Subcutaneous abdominal adipose tissue (tissue), 5 donors: Measurements from ENCODE around the gene TOP2B.

ENCODE experiments used
- H3K27ac ChIP-seq: one replicate; pipeline ENCODE4 v1.7.0; 2013; ENCODE audit warnings: low read depth, mild to moderate bottlenecking, inconsistent platforms, low read length, moderate library complexity
- H3K27me3 ChIP-seq, 5 donors: one replicate each; pipeline ENCODE4 v1.7.0; 2013; ENCODE audit warnings: low read length in 5 of 5, inconsistent platforms in 1 of 5; ENCODE audit not compliant: control insufficient read depth in 5 of 5, insufficient read depth in 4 of 5
- H3K36me3 ChIP-seq, 5 donors: one replicate each; pipeline ENCODE4 v1.7.0; 2013; ENCODE audit warnings: low read length in 5 of 5; ENCODE audit not compliant: control insufficient read depth in 5 of 5, insufficient read depth in 5 of 5
- H3K4me1 ChIP-seq, 5 donors: one replicate each; pipeline ENCODE4 v1.7.0; 2013; ENCODE audit warnings: low read length in 5 of 5, mild to moderate bottlenecking in 3 of 5, moderate library complexity in 1 of 5; ENCODE audit not compliant: control insufficient read depth in 5 of 5, insufficient read depth in 5 of 5
- H3K4me3 ChIP-seq, 5 donors: one replicate each; pipeline ENCODE4 v1.7.0; 2013; ENCODE audit warnings: low read length in 5 of 5, low read depth in 1 of 5
- H3K9ac ChIP-seq, 5 donors: one replicate each; pipeline ENCODE4 v1.7.0; 2013; ENCODE audit warnings: low read length in 5 of 5, mild to moderate bottlenecking in 4 of 5, moderate library complexity in 3 of 5
- H3K9me3 ChIP-seq, 5 donors: one replicate each; pipeline ENCODE4 v1.7.0; 2013; ENCODE audit warnings: low read length in 5 of 5; ENCODE audit not compliant: control insufficient read depth in 5 of 5
- donor health status: healthy.
- donor health status: healthy.
- donor health status: healthy.
- donor health status: healthy.
- donor health status: healthy.

The TOP2B gene

DNA sequence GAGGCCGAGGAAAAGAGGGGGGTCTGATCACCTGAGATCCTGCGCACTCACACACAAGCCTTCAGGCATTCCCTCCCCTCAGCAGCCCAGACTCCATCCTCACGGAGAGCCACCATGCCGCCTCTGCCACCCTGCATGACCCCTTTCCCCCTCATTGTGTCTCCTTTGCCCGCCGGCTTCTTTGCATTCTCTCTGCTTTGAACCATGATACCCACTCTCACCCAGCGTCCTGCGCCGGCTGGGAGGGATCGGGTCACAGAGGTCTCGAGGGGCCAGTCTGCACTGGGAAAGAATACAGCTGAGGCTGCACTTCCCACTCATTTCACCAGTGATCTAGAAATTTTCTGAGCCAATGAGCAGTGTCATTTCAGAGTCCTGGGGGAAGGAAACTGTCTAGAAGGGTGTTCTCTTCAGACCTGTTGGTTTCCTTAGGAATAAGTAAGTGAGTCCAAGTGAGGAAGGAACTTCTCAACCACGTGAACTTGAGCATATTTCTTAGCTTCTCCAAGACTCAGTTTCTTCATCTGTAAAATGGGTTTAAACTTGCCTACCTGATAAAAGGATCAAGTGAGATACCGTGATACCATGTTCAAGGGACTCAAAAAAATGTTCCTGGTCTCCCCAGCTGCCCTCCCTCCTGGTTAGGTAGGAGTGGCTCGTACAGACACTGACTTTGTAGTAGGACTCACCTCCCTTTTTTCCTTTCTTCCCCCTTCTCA lies 96.7 kb downstream of the TOP2B start:
- H3K27ac ChIP-seq = no peak overlapping the region
- H3K9ac ChIP-seq = no peak overlapping the region
- no peak overlapping the region for H3K4me3 ChIP-seq
- no peaks in the 10 kb centered on the region for H3K27me3 ChIP-seq
- H3K4me1 ChIP-seq = peaks cover 0 to 4% (median 0%) of the 10 kb centered on the region in 5 donors
- H3K36me3 ChIP-seq = peaks cover 0 to 5% (median 0%) of the 10 kb centered on the region in 5 donors
- no peaks in the 10 kb centered on the region for H3K9me3 ChIP-seq

DNA sequence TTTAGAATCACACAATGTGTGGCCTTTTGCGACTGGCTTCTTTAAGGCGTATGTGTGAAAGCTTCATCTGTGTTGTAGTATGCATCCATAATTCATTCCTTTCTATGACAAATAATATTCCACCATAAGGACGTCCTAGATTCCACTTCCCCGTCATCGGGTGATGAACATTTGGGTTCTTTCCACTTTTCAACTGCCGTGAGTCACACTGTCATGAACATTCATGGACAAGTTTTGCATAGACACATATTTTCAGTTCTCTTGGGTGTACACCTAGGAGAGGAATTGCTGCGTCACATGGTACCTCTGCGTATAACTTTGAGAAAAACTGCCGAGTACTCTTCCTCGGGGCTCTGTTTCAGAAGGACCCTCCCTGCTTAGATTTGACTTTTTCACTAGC lies 97.3 kb downstream of the TOP2B start:
- Histone ChIP-seq H3K9ac (no peak overlapping the region), H3K36me3 (peaks cover 0 to 5% (median 0%) of the 10 kb centered on the region in 5 donors)

DNA sequence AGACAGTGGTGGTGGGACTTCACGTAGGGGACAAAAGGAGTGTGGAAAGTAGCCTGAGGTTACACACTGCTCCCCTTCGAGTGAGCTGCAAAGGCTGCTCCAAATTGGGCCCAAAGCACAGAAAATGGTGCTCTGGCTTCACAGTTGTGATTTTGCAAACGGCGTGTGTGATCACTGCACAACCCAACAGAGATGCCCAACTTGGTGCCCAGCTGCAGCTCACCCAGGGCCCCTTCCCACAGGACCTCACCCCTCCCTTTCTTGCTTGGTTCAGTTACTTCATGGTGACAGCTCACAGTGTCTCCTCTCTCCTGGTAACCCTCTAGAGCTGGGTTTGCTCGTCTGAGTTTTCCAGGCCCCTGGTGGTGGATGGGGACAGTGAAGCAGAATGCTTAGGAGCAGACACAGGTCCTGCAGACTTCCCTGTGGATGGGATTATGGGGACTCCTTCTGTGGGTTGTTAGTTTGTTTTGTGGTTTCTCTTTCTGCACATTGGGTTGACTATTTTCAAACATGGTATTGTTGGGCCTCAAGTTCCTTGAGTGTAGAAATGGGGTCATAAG lies 98.3 kb downstream of the TOP2B start:
- Histone ChIP-seq H3K27ac (no peak overlapping the region), H3K9ac (no peak overlapping the region), H3K27me3 (no peaks in the 10 kb centered on the region), H3K4me3 (no peak overlapping the region), H3K9me3 (no peaks in the 10 kb centered on the region), H3K36me3 (peaks cover 0 to 5% (median 0%) of the 10 kb centered on the region in 5 donors), H3K4me1 (peaks cover 0 to 6% (median 0%) of the 10 kb centered on the region in 5 donors)

More for the DNA sequence above, 97.3 kb downstream of the TOP2B start:
- Histone ChIP-seq H3K4me1 (peaks cover 0 to 6% (median 0%) of the 10 kb centered on the region in 5 donors), H3K9me3 (no peaks in the 10 kb centered on the region), H3K27ac (no peak overlapping the region), H3K27me3 (no peaks in the 10 kb centered on the region), H3K4me3 (no peak overlapping the region)

GRCh38 chr3:25565807-25566206 lies 98.9 kb downstream of the TOP2B start:
- no peak overlapping the region for H3K9ac ChIP-seq
- no peak overlapping the region for H3K27ac ChIP-seq
- H3K36me3 ChIP-seq = peaks cover 0 to 3% (median 0%) of the 10 kb centered on the region in 5 donors
- no peak overlapping the region for H3K4me3 ChIP-seq
- H3K4me1 ChIP-seq = peaks cover 0 to 6% (median 0%) of the 10 kb centered on the region in 5 donors
- no peaks in the 10 kb centered on the region for H3K9me3 ChIP-seq
- H3K27me3 ChIP-seq = no peaks in the 10 kb centered on the region

DNA sequence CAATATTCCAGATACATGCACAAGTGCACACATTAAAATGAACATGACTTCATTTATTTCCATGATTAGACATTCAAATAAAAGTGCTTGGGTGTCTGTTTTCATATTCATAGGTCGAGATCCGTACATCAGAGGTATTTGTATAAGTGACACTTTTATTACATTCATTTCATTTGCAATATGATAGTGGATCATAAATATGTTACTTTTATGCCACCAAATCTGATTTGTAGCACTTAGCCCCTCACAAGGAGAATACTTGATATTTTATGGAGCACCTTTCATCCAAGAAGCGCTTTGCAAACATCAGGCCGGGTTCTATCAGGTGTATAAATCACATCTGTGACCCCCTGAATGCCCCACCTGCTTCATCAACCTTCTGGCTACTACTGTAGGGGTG lies 100.6 kb downstream of the TOP2B start:
- Histone ChIP-seq H3K4me3 (no peak overlapping the region), H3K27ac (no peak overlapping the region), H3K9me3 (no peaks in the 10 kb centered on the region), H3K4me1 (peaks cover 0 to 6% (median 0%) of the 10 kb centered on the region in 5 donors), H3K27me3 (no peaks in the 10 kb centered on the region), H3K9ac (no peak overlapping the region), H3K36me3 (no peaks in the 10 kb centered on the region)

- H3K27me3 ChIP-seq = no peaks in the 10 kb centered on the region
- peaks cover 0 to 7% (median 3%) of the 10 kb centered on the region in 5 donors for H3K4me1 ChIP-seq
- no peak overlapping the region for H3K27ac ChIP-seq
- H3K36me3 ChIP-seq = no peaks in the 10 kb centered on the region
- H3K9me3 ChIP-seq = no peaks in the 10 kb centered on the region
- no peak overlapping the region for H3K9ac ChIP-seq
- H3K4me3 ChIP-seq = no peak overlapping the region
These were observed 101.1 kb downstream of the TOP2B start for GRCh38 chr3:25563601-25564000.

GRCh38 chr3:25558796-25559195 lies 105.9 kb downstream of the TOP2B start:
- Histone ChIP-seq H3K9ac (no peak overlapping the region), H3K4me1 (peaks cover 11 to 40% (median 35%) of the 10 kb centered on the region in 5 donors), H3K27ac (peak overlapping the region; percentile 61), H3K9me3 (no peaks in the 10 kb centered on the region), H3K4me3 (no peak overlapping the region), H3K27me3 (no peaks in the 10 kb centered on the region), H3K36me3 (no peaks in the 10 kb centered on the region)

GRCh38 chr3:25558121-25558520 lies 106.6 kb downstream of the TOP2B start:
- Histone ChIP-seq H3K27ac (peak overlapping the region; percentile 28), H3K4me1 (peaks cover 11 to 38% (median 35%) of the 10 kb centered on the region in 5 donors), H3K9ac (no peak overlapping the region), H3K27me3 (no peaks in the 10 kb centered on the region), H3K36me3 (no peaks in the 10 kb centered on the region), H3K9me3 (no peaks in the 10 kb centered on the region), H3K4me3 (no peak overlapping the region)

DNA sequence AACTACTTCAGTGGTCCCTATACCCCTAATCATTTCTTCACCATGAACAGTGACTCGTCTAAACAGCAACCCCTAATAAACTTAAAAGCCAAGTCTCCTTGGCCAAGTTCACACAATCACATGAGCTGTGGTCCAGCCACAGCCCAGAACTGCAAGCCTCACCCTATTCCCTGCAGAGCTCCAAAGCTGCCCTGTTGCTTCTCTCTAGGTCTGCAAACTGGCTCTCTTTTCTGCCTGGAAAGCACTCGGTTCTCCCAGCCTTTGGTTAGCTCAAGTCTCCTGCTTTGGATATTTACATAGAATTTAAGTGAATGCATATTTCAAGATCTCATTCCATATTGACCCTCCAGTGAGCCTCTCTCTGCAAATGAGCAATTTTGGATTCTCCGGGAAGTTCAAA lies 107.0 kb downstream of the TOP2B start:
- Histone ChIP-seq H3K9ac (no peak overlapping the region), H3K27ac (peak overlapping the region; percentile 28), H3K9me3 (no peaks in the 10 kb centered on the region), H3K4me1 (peaks cover 11 to 37% (median 35%) of the 10 kb centered on the region in 5 donors), H3K4me3 (no peak overlapping the region), H3K36me3 (no peaks in the 10 kb centered on the region), H3K27me3 (no peaks in the 10 kb centered on the region)

DNA sequence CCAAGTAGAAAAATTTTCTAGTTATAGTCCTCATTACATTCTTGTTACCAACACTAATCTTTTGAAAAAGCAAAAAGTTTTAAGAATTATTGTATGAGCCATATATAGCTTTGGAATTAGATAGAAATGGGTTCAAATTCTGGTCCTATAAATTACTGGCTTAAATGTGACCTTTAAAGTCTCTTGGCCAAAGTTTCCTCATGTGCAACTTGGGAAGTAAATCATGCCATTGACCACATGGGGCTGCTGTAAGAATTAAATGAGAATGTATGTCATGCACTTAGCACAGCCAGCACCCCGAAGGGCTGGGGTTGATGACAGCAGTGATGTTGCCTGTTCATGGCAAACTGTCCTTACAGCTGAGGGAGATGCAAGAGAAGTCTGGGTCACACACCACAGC lies 108.3 kb downstream of the TOP2B start:
- Histone ChIP-seq H3K27me3 (no peaks in the 10 kb centered on the region), H3K27ac (peak overlapping the region; percentile 28), H3K9ac (no peak overlapping the region), H3K4me3 (no peak overlapping the region), H3K36me3 (no peaks in the 10 kb centered on the region), H3K4me1 (peaks cover 11 to 37% (median 35%) of the 10 kb centered on the region in 5 donors), H3K9me3 (no peaks in the 10 kb centered on the region)
